Left ventricle myocardium inferior (tissue), 1 donor: Measurements from ENCODE around the gene GBF1. TPM values are rescaled to one million over a fixed set of nuclear protein-coding genes. Genes with fewer than 3 reads are reported as not detected.
"Not testable (repeated sequence)": the region's sequence is repeated elsewhere in the genome, so short reads cannot be mapped to it uniquely, and the experiment has no call there.

Experiments
- DNase-seq: peaks from one replicate; pipeline ENCODE4 v3.0.0-alpha.2; 2020
- H3K27ac ChIP-seq: fragments of 200-600 bp; replicated peaks from 2 replicates; pipeline ENCODE4 v1.8.0; 2021
- H3K27me3 ChIP-seq: fragments of 200-600 bp; 2 replicates; pipeline ENCODE4 v1.8.0; 2021; ENCODE audit warnings: low read depth
- H3K36me3 ChIP-seq: fragments of 200-600 bp; 2 replicates; pipeline ENCODE4 v1.8.0; 2021
- H3K4me1 ChIP-seq: fragments of 200-600 bp; 2 replicates; pipeline ENCODE4 v1.8.0; 2021
- H3K4me3 ChIP-seq: fragments of 200-600 bp; 2 replicates; pipeline ENCODE4 v1.8.0; 2021; ENCODE audit warnings: mild to moderate bottlenecking, moderate library complexity
- H3K9me3 ChIP-seq: fragments of 200-600 bp; replicated peaks from 2 replicates; pipeline ENCODE4 v1.8.0; 2021
- intact Hi-C: fragments of 100-400 bp; cut with micrococcal nuclease; formaldehyde crosslinking; loops from one replicate; pipeline ENCODE4 v1.11.0; 2022
- total RNA-seq: library from RNA; stranded (reverse); fragmentation: NEBNext Ultra II Directional; extraction: Animal tissue kit (Norgen Biotek cat#: 25700); gene quantifications from one replicate; pipeline ENCODE4 v1.2.1, GENCODE V29; 2021
- TF ChIP-seq, protein P1 (sequence below): fragments of 200-600 bp; IDR thresholded peaks from 2 replicates; pipeline ENCODE4 v1.8.0; 2021; ENCODE audit warnings: antibody characterized with exemption, mild to moderate bottlenecking, borderline replicate concordance
- donor health status: DM: no; HTN: yes; CAD: no; lungs with severe emphysema.

GBF1 gene
- total RNA-seq, 1 donor from 2014 or later, result 43.2 TPM

- Histone ChIP-seq H3K4me1 (peaks cover 63% of the 10 kb centered on the region), H3K9me3 (no peaks in the 10 kb centered on the region), H3K4me3 (no peak overlapping the region), H3K36me3 (no peaks in the 10 kb centered on the region), H3K27me3 (no peaks in the 10 kb centered on the region), H3K27ac (no peak overlapping the region)
- no peak for DNase-seq
- TF ChIP-seq, protein P1, sequence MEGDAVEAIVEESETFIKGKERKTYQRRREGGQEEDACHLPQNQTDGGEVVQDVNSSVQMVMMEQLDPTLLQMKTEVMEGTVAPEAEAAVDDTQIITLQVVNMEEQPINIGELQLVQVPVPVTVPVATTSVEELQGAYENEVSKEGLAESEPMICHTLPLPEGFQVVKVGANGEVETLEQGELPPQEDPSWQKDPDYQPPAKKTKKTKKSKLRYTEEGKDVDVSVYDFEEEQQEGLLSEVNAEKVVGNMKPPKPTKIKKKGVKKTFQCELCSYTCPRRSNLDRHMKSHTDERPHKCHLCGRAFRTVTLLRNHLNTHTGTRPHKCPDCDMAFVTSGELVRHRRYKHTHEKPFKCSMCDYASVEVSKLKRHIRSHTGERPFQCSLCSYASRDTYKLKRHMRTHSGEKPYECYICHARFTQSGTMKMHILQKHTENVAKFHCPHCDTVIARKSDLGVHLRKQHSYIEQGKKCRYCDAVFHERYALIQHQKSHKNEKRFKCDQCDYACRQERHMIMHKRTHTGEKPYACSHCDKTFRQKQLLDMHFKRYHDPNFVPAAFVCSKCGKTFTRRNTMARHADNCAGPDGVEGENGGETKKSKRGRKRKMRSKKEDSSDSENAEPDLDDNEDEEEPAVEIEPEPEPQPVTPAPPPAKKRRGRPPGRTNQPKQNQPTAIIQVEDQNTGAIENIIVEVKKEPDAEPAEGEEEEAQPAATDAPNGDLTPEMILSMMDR, result no peak
- intact Hi-C loops, result no loop called here
Measured at GRCh38 chr10:102306006-102306405, 60.7 kb downstream of the GBF1 start.

DNA sequence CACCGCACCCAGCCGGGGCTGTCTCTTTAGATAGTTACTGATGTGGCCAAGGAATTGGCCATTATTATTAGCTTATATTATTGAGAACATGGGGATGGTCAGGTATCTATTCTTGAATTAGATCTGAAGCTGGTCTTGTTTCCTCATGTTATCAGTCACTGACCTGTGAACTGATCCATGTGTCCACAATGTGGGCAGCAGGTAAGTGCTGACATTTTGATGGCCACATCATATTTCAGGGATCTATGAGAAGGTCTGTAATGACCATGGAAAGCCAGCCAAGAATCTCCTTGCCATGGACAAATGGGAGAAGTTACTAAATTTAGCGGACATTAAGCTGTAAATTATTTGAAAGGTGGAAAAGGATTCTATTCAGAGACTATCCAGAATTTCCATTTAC is 61.4 kb downstream of the GBF1 start:
- TF ChIP-seq, protein P1, result no peak
- H3K9me3 ChIP-seq, result no peaks in the 10 kb centered on the region
- H3K4me3 ChIP-seq, result no peak overlapping the region
- H3K4me1 ChIP-seq, result peaks cover 70% of the 10 kb centered on the region
- H3K36me3 ChIP-seq, result no peaks in the 10 kb centered on the region
- H3K27me3 ChIP-seq, result no peaks in the 10 kb centered on the region
- intact Hi-C loops, result no loop called here
- no peak for DNase-seq
- no peak overlapping the region for H3K27ac ChIP-seq

GRCh38 chr10:102308318-102308717 is 63.0 kb downstream of the GBF1 start:
- H3K9me3 ChIP-seq, H3K4me3 ChIP-seq, DNase-seq, H3K27me3 ChIP-seq, H3K27ac ChIP-seq, H3K36me3 ChIP-seq, intact Hi-C loops: not testable (repeated sequence)
- H3K4me1 ChIP-seq, result peaks cover 71% of the 10 kb centered on the region

DNA sequence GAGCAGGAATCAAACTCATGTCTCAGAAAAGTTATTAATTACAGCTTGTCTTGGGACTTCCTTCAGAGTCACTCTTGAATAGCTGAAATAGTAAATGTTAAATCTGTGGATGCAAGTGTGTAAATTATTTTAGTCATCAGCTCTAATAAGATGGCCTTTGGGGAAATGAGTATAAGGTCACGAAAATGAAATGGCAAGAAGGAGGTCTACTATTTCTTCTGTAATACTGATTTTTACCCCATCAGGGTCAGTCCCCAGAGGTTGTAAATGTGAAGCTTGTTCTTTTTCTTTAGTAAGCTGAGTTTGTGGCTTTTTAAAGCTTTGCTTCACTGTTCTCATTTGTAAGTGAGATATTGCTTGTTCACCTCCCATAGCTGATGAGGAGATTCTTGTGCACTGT is 63.9 kb downstream of the GBF1 start:
- TF ChIP-seq, protein P1, result no peak
- intact Hi-C loops, result no loop called here

DNA sequence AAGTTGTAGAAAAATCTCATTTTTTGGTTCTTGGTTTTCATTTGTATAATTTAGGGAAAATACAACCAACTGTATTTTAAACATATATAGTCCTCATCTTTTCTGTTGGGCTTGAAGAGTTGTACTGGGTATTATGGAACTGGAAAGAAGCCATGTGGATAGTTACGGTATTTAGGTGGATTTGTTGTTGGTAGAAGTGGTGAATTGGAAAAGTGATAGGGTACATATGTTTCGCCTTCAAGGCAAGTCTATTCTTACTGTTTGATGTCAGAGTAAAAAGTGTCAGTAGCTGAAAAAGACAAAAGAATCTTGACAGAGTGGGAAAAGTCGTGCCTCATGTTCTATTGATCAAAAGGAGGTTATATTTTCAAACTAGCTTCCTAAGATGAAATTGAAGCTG is 64.6 kb downstream of the GBF1 start:
- H3K4me3 ChIP-seq, result no peak overlapping the region

More for the DNA sequence above, 63.9 kb downstream of the GBF1 start:
- Histone ChIP-seq H3K4me1 (peaks cover 75% of the 10 kb centered on the region), H3K36me3 (no peaks in the 10 kb centered on the region), H3K9me3 (no peaks in the 10 kb centered on the region), H3K27ac (no peak overlapping the region), H3K27me3 (no peaks in the 10 kb centered on the region), H3K4me3 (no peak overlapping the region)
- DNase-seq, result no peak

GRCh38 chr10:102310361-102311024 is 65.2 kb downstream of the GBF1 start:
- TF ChIP-seq, protein P1, result no peak
- no peaks in the 10 kb centered on the region for H3K36me3 ChIP-seq
- no peak overlapping the region for H3K4me3 ChIP-seq
- DNase-seq, result no peak
- H3K27me3 ChIP-seq, result no peaks in the 10 kb centered on the region
- peaks cover 75% of the 10 kb centered on the region for H3K4me1 ChIP-seq
- no peaks in the 10 kb centered on the region for H3K9me3 ChIP-seq
- intact Hi-C loops, result no loop called here
- peak overlapping the region; percentile 38 for H3K27ac ChIP-seq

More for the DNA sequence above, 64.6 kb downstream of the GBF1 start:
- H3K4me1 ChIP-seq, result peaks cover 78% of the 10 kb centered on the region
- DNase-seq, result no peak
- no peaks in the 10 kb centered on the region for H3K27me3 ChIP-seq
- no peaks in the 10 kb centered on the region for H3K36me3 ChIP-seq
- intact Hi-C loops, result no loop called here
- no peaks in the 10 kb centered on the region for H3K9me3 ChIP-seq
- H3K27ac ChIP-seq, result peak overlapping the region; percentile 38
- TF ChIP-seq, protein P1, result no peak
